ENCODE results near the gene SPAG9.
A peak's percentile ranks its signal among the peaks of the same experiment; 100 is the strongest.

The SPAG9 gene

GRCh38 chr17:51120739-51121619, at the start of gene SPAG9:
Gene SPAG9, minus strand, starts transcription at chr17:51120868. Its CDS starts 212 bp downstream, at chr17:51120656.
- no peak for TF ChIP-seq CTCF (IDR thresholded peaks at IDR 0.05; ENCODE audit: control insufficient read depth, insufficient read depth, low read depth, low read length, missing control alignments)
- DNase-seq (ENCODE audit: low read depth) = peak; percentile 78
- peak within 1 kb of the TSS; percentile 96 for H3K4me3 ChIP-seq (ENCODE audit: control insufficient read depth, low read depth, low read length)

GRCh38 chr17:51169340-51169739, 48.7 kb upstream of the SPAG9 start:
- no peak overlapping the region for H3K4me3 ChIP-seq (ENCODE audit: control insufficient read depth, low read depth, low read length)

GRCh38 chr17:51166987-51167931, 46.6 kb upstream of the SPAG9 start:
- no peak for DNase-seq (ENCODE audit: low read depth)
- peak overlapping the region; percentile 91 for H3K4me3 ChIP-seq (ENCODE audit: control insufficient read depth, low read depth, low read length)
- TF ChIP-seq CTCF (IDR thresholded peaks at IDR 0.05; ENCODE audit: control insufficient read depth, insufficient read depth, low read depth, low read length, missing control alignments) = peak; percentile 85

More at GRCh38 chr17:51169340-51169739, 48.7 kb upstream of the SPAG9 start:
- TF ChIP-seq CTCF (IDR thresholded peaks at IDR 0.05; ENCODE audit: control insufficient read depth, insufficient read depth, low read depth, low read length, missing control alignments) = no peak
- no peak for DNase-seq (ENCODE audit: low read depth)

GRCh38 chr17:51166198-51166986, 45.7 kb upstream of the SPAG9 start, which contains the start of gene NME2:
Gene NME2, plus strand, starts transcription at chr17:51166411. Its CDS starts 420 bp downstream, at chr17:51166831.
- peak within 1 kb of the TSS; percentile 91 for H3K4me3 ChIP-seq (ENCODE audit: control insufficient read depth, low read depth, low read length)
- DNase-seq (ENCODE audit: low read depth) = no peak
- no peak for TF ChIP-seq CTCF (IDR thresholded peaks at IDR 0.05; ENCODE audit: control insufficient read depth, insufficient read depth, low read depth, low read length, missing control alignments)

- DNase-seq (ENCODE audit: low read depth) = no peak
- H3K4me3 ChIP-seq (ENCODE audit: control insufficient read depth, low read depth, low read length) = peak overlapping the region; percentile 91
- TF ChIP-seq CTCF (IDR thresholded peaks at IDR 0.05; ENCODE audit: control insufficient read depth, insufficient read depth, low read depth, low read length, missing control alignments) = no peak
Measured at GRCh38 chr17:51165680-51166197, 45.1 kb upstream of the SPAG9 start.
